ENCODE results near the gene TYW1B.
"Not testable (repeated sequence)": the region's sequence is repeated elsewhere in the genome, so short reads cannot be mapped to it uniquely, and the experiment has no call there.

The TYW1B gene

GRCh38 chr7:72760602-72761001 lies 67.4 kb downstream of the TYW1B start:
- in situ Hi-C loops (cut with HindIII; ENCODE audit: low sequenced_read_pairs) = no loop called here

GRCh38 chr7:72754312-72754711 lies 73.7 kb downstream of the TYW1B start:
- in situ Hi-C loops (cut with HindIII; ENCODE audit: low sequenced_read_pairs) = no loop called here

- in situ Hi-C loops (cut with HindIII; ENCODE audit: low sequenced_read_pairs) = no loop called here
Measured at GRCh38 chr7:72753781-72754180, 74.2 kb downstream of the TYW1B start.

GRCh38 chr7:72753229-72753628 lies 74.8 kb downstream of the TYW1B start:
- in situ Hi-C loops (cut with HindIII; ENCODE audit: low sequenced_read_pairs) = not testable (repeated sequence)

- in situ Hi-C loops (cut with HindIII; ENCODE audit: low sequenced_read_pairs) = no loop called here
Measured at GRCh38 chr7:72751978-72752377, 76.0 kb downstream of the TYW1B start.

- in situ Hi-C loops (cut with HindIII; ENCODE audit: low sequenced_read_pairs) = no loop called here
Measured at GRCh38 chr7:72751378-72751777, 76.6 kb downstream of the TYW1B start.

- in situ Hi-C loops (cut with HindIII; ENCODE audit: low sequenced_read_pairs) = not testable (repeated sequence)
Measured at GRCh38 chr7:72748649-72749048, 79.4 kb downstream of the TYW1B start.

GRCh38 chr7:72744244-72744926 lies 83.6 kb downstream of the TYW1B start:
- in situ Hi-C loops (cut with HindIII; ENCODE audit: low sequenced_read_pairs) = not testable (repeated sequence)

- in situ Hi-C loops (cut with HindIII; ENCODE audit: low sequenced_read_pairs) = not testable (repeated sequence)
Measured at GRCh38 chr7:72743801-72744200, 84.2 kb downstream of the TYW1B start.

- in situ Hi-C loops (cut with HindIII; ENCODE audit: low sequenced_read_pairs) = not testable (repeated sequence)
Measured at GRCh38 chr7:72739716-72740115, 88.3 kb downstream of the TYW1B start.

- in situ Hi-C loops (cut with HindIII; ENCODE audit: low sequenced_read_pairs) = not testable (repeated sequence)
Measured at GRCh38 chr7:72735855-72736254, 92.1 kb downstream of the TYW1B start.

- in situ Hi-C loops (cut with HindIII; ENCODE audit: low sequenced_read_pairs) = not testable (repeated sequence)
Measured at GRCh38 chr7:72730815-72731214, 97.2 kb downstream of the TYW1B start.

GRCh38 chr7:72730384-72730783 lies 97.6 kb downstream of the TYW1B start:
- in situ Hi-C loops (cut with HindIII; ENCODE audit: low sequenced_read_pairs) = not testable (repeated sequence)

- in situ Hi-C loops (cut with HindIII; ENCODE audit: low sequenced_read_pairs) = not testable (repeated sequence)
Measured at GRCh38 chr7:72729130-72729529, 98.9 kb downstream of the TYW1B start.

GRCh38 chr7:72722694-72723093 lies 105.3 kb downstream of the TYW1B start:
- in situ Hi-C loops (cut with HindIII; ENCODE audit: low sequenced_read_pairs) = not testable (repeated sequence)

GRCh38 chr7:72720890-72721289 lies 107.1 kb downstream of the TYW1B start:
- in situ Hi-C loops (cut with HindIII; ENCODE audit: low sequenced_read_pairs) = not testable (repeated sequence)

GRCh38 chr7:72717252-72717774 lies 110.7 kb downstream of the TYW1B start:
- in situ Hi-C loops (cut with HindIII; ENCODE audit: low sequenced_read_pairs) = not testable (repeated sequence)

GRCh38 chr7:72711927-72712326 lies 116.1 kb downstream of the TYW1B start:
- in situ Hi-C loops (cut with HindIII; ENCODE audit: low sequenced_read_pairs) = not testable (repeated sequence)

GRCh38 chr7:72710983-72711382 lies 117.0 kb downstream of the TYW1B start:
- in situ Hi-C loops (cut with HindIII; ENCODE audit: low sequenced_read_pairs) = no loop called here

- in situ Hi-C loops (cut with HindIII; ENCODE audit: low sequenced_read_pairs) = no loop called here
Measured at GRCh38 chr7:72709909-72710308, 118.1 kb downstream of the TYW1B start.

- in situ Hi-C loops (cut with HindIII; ENCODE audit: low sequenced_read_pairs) = not testable (repeated sequence)
Measured at GRCh38 chr7:72708371-72709050, 119.5 kb downstream of the TYW1B start.

GRCh38 chr7:72706521-72706920 lies 121.5 kb downstream of the TYW1B start:
- in situ Hi-C loops (cut with HindIII; ENCODE audit: low sequenced_read_pairs) = no loop called here

All from DLD1 (cell line).